K562 (cell line): ENCODE data around the gene C6orf47.

Experiments used
- ARID4B ChIP-seq: sonication (generic); formaldehyde crosslinking; IDR thresholded peaks from 2 replicates; pipeline ENCODE4 v1.8.0; 2022; ENCODE audit warnings: mild to moderate bottlenecking, missing genetic modification reagents
- E2F1 ChIP-seq: sonication (generic); formaldehyde crosslinking; IDR thresholded peaks from 2 replicates; pipeline ENCODE4 v1.8.1; 2023; ENCODE audit warnings: mild to moderate bottlenecking, missing genetic modification reagents, moderate library complexity
- E2F3 ChIP-seq: fragments of 250-450 bp; sonication (Bioruptor Pico); IDR thresholded peaks from 2 replicates; pipeline ENCODE4 v1.4.0; 2020; ENCODE audit warnings: mild to moderate bottlenecking
- JUN ChIP-seq, 2 experiments: sonication (generic) in 1 of 2; formaldehyde crosslinking in 1 of 2; IDR thresholded peaks; 2 replicates each; pipeline versions ENCODE4 v1.6.1 to v1.8.0; 2012 to 2022; ENCODE audit warnings: borderline replicate concordance in 2 of 2, mild to moderate bottlenecking in 2 of 2, improper control_type of control experiment in 1 of 2, low read depth in 1 of 2, low read length in 1 of 2, missing genetic modification reagents in 1 of 2
- KDM4B ChIP-seq, 2 experiments: fragments of 450-650 bp in 1 of 2; sonication (generic) in 1 of 2; IDR thresholded peaks; 2 replicates each; pipeline ENCODE4 v1.6.1; 2016 to 2017; ENCODE audit warnings: borderline replicate concordance in 2 of 2, antibody characterized with exemption in 1 of 2, low read depth in 1 of 2, mild to moderate bottlenecking in 1 of 2
- KLF1 ChIP-seq: fragments of 450-650 bp; IDR thresholded peaks from 2 replicates; pipeline ENCODE4 v1.6.1; 2016; ENCODE audit warnings: missing genetic modification characterization, missing compliant biosample characterization
- NR1H2 ChIP-seq: sonication (generic); formaldehyde crosslinking; IDR thresholded peaks from 2 replicates; pipeline ENCODE4 v1.4.0; 2020; ENCODE audit warnings: mild to moderate bottlenecking, missing genetic modification reagents
- POLR2AphosphoS5 ChIP-seq: IDR thresholded peaks from 2 replicates; pipeline ENCODE4 v1.6.1; 2011; ENCODE audit warnings: mild to moderate bottlenecking, low read depth, low read length, moderate library complexity; ENCODE audit not compliant: control insufficient read depth, insufficient read depth
- SMARCE1 ChIP-seq: fragments of 450-650 bp; IDR thresholded peaks from 2 replicates; pipeline ENCODE4 v1.7.1; 2016; ENCODE audit warnings: mild to moderate bottlenecking
- SP2 ChIP-seq: IDR thresholded peaks from 2 replicates; pipeline ENCODE4 v1.6.1; 2011; ENCODE audit warnings: mild to moderate bottlenecking, low read depth, low read length, moderate library complexity; ENCODE audit not compliant: poor library complexity, severe bottlenecking; ENCODE audit errors: extremely low read depth
- ZBTB26 ChIP-seq: fragments of 450-650 bp; formaldehyde crosslinking; IDR thresholded peaks from 2 replicates; pipeline ENCODE4 v1.4.0; 2022; ENCODE audit warnings: missing genetic modification characterization
- ZNF407 ChIP-seq: fragments of 450-650 bp; IDR thresholded peaks from 2 replicates; pipeline ENCODE4 v1.6.1; 2016; ENCODE audit warnings: low read depth

GRCh38 chr6:31664790-31665500, 4.4 kb upstream of the C6orf47 start, which contains the start of gene GPANK1:
- TF ChIP-seq ZBTB26 = peak; percentile 70; the same call in 1 of the 2 replicates
- peak; percentile 48; the same call in 1 of the 2 replicates for TF ChIP-seq JUN (IDR thresholded peaks at IDR 0.05; ENCODE audit: borderline replicate concordance, low read depth, low read length)
- no peak for TF ChIP-seq JUN (CRISPR knock-in tag; IDR thresholded peaks at IDR 0.05; ENCODE audit: borderline replicate concordance)
- 0 out of 4 replicates have a peak, but pooled peaks of 1 of the 2 experiments have one; percentile 61 for TF ChIP-seq KDM4B (IDR thresholded peaks at IDR 0.05; ENCODE audit: borderline replicate concordance in 2 of 2, low read depth in 1 of 2)
- TF ChIP-seq POLR2AphosphoS5 = peak; percentile 55
- TF ChIP-seq SMARCE1 = no peak
- TF ChIP-seq E2F3 (CRISPR knock-in tag) = peak; percentile 99
- no peak for TF ChIP-seq SP2
- peak; percentile 46 for TF ChIP-seq NR1H2
- TF ChIP-seq ZNF407 = no peak
- 0 out of 2 replicates have a peak, but pooled peaks have one; percentile 32 for TF ChIP-seq KLF1 (tag)
- no peak; the same call in 1 of the 2 replicates for TF ChIP-seq ARID4B (CRISPR knock-in tag)
- TF ChIP-seq E2F1 (CRISPR knock-in tag) = peak; percentile 100
